VCaP (cell line): ENCODE measurements around the gene ZC3H18.

Source experiments
- H3K27ac ChIP-seq: fragments of 450-650 bp; 2 replicates; pipeline ENCODE4 v1.5.1; 2017
- TF ChIP-seq, protein P1 (sequence below): fragments of 450-650 bp; conservative IDR thresholded peaks from 2 replicates; pipeline ENCODE4 v1.5.1; 2017; ENCODE audit warnings: mild to moderate bottlenecking, moderate library complexity

Gene ZC3H18

DNA sequence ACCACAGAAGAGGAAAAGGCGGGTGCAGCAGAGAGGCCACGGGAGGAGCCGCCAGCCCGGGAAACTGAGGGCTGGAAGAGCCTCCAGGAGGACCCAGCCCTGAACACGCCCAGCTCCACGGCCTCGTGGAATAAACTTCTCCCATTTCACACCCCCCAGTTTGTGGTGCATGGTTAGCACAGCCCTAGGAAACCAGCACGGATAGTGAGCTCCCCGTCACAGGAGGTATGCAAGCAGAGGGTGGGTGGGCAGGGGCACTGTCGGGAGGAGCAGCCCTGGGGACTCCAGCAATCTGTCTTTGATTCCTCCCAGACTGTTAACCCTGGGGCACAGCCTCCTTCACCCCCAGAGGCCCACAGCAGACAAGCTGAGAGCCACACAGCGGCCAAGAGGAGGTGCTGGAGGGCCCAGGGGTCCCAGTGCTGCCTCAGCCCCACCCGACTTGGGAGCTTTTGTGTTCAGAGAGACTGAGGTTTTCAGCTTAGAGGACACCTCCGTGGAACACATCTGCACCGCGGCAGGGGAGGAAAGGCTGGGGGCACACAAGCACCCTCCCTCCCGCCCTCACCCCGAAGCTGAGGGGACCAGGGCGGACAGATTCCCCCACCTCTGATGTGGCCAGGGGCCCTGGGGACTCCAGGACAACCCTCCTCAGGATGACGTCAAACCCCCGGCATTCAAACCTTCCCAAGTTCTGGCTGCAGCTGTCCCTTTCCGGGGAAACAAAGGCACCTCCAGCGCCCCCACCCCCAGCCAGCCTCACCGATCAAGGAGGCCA is 66.5 kb downstream of the ZC3H18 start:
- no peak overlapping the region for H3K27ac ChIP-seq
- TF ChIP-seq, protein P1, sequence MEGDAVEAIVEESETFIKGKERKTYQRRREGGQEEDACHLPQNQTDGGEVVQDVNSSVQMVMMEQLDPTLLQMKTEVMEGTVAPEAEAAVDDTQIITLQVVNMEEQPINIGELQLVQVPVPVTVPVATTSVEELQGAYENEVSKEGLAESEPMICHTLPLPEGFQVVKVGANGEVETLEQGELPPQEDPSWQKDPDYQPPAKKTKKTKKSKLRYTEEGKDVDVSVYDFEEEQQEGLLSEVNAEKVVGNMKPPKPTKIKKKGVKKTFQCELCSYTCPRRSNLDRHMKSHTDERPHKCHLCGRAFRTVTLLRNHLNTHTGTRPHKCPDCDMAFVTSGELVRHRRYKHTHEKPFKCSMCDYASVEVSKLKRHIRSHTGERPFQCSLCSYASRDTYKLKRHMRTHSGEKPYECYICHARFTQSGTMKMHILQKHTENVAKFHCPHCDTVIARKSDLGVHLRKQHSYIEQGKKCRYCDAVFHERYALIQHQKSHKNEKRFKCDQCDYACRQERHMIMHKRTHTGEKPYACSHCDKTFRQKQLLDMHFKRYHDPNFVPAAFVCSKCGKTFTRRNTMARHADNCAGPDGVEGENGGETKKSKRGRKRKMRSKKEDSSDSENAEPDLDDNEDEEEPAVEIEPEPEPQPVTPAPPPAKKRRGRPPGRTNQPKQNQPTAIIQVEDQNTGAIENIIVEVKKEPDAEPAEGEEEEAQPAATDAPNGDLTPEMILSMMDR = no peak

DNA sequence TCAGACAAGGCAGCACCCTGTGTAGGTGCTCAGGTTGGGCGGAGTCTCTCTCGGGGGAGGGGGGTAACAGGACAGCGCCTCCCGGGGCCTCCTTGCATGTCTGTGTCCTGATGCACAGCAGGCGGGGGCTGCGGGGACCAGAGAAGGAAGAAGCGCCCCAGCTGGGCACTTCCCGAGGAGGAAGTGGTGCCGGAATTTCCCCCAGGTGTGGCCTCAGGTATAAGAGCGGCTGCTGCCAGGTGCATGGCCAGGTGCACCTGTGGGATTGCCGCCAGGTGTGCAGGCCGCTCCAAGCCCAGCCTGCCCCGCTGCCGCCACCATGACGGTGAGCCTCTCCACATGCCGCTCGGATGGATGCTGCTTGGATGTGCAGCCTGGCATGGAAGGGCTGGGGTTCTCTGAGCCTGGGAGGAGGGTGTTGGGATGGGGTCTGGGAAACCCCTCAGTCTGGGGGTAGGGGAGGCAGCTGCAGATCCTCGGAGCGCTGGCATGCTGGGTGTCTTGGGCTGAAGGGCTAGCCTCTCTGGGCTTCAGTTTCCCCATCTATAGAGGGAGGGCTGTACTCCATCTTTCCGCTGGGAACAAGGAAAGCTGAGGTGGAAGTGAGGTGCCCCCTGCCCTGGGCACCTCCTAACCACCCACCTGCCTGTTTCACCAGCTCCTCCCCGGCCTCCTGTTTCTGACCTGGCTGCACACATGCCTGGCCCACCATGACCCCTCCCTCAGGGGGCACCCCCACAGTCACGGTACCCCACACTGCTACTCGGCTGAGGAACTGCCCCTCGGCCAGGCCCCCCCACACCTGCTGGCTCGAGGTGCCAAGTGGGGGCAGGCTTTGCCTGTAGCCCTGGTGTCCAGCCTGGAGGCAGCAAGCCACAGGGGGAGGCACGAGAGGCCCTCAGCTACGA is 68.4 kb downstream of the ZC3H18 start, which contains the start of gene IL17C:
IL17C (plus strand) TSS at position 250 of the 908 bp plus-strand sequence; CDS start at position 320, 70 bp downstream.
- TF ChIP-seq, protein P1 = no peak
- no peak within 1 kb of the TSS for H3K27ac ChIP-seq

DNA sequence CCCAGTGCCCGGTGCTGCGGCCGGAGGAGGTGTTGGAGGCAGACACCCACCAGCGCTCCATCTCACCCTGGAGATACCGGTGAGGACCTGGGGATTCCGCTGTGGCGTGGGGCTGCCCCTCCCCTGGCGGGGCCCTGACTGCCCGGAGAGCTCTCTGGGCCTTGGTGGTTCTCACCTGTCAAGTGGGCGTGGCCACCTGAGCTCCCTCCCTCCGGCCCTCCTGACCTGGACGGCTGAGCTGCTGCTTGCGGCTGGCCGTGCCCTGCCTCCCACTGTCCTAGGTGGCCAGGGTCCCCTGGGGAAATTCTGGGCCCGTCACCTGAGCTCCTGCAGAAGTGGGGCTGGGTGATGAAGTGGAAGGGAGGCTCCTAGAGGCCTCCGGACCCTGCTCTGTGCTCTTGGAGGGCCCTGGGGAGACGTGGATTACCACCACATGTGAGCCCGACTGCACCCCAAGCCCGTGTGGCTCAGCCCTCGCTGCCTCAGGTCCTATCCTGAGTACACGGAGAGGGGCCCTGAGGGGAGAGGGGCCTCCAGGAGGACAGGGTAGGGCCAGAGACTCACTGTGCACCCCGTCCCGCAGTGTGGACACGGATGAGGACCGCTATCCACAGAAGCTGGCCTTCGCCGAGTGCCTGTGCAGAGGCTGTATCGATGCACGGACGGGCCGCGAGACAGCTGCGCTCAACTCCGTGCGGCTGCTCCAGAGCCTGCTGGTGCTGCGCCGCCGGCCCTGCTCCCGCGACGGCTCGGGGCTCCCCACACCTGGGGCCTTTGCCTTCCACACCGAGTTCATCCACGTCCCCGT is 69.2 kb downstream of the ZC3H18 start:
- no peak overlapping the region for H3K27ac ChIP-seq
- TF ChIP-seq, protein P1 = no peak

DNA sequence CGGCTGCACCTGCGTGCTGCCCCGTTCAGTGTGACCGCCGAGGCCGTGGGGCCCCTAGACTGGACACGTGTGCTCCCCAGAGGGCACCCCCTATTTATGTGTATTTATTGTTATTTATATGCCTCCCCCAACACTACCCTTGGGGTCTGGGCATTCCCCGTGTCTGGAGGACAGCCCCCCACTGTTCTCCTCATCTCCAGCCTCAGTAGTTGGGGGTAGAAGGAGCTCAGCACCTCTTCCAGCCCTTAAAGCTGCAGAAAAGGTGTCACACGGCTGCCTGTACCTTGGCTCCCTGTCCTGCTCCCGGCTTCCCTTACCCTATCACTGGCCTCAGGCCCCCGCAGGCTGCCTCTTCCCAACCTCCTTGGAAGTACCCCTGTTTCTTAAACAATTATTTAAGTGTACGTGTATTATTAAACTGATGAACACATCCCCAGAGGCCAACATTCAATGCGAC is 69.9 kb downstream of the ZC3H18 start:
- no peak overlapping the region for H3K27ac ChIP-seq
- TF ChIP-seq, protein P1 = no peak

DNA sequence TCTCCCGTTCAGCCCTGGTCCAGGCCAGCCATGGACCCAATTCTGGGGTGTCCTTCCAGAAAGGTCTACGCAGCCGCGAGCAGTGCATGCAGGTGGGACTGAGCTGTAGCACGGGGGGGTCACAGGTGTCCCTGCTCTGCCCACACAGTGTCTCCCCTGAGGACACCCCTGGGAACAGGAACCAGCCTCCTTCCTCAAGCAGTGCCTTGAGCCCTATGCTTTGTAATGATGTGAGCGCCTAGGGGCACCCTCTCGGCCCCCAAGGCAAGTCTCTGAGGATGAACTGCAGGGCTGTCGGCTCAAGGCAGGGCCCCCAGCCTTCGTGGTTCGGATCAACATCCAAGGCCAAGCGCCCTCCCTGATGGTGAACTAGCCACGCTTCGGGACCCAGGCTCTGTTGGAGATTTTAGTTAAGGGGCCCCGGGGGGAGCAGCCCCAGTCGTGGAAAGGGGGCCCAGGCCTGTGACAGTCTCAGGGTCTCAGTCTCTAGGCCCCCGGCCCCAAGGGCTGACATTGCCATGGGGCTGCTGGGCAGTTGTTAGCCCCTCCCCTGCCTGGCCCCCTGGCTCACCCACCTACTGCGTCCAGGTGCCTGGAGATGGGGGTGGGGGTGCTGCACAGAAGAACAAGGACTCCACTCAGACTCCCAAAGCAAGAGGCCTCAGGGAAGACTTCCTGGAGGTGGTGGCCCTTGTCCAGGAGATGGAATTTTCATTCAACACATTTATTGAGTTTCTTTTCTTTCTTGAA is 70.5 kb downstream of the ZC3H18 start:
- TF ChIP-seq, protein P1 = no peak
- no peak overlapping the region for H3K27ac ChIP-seq

DNA sequence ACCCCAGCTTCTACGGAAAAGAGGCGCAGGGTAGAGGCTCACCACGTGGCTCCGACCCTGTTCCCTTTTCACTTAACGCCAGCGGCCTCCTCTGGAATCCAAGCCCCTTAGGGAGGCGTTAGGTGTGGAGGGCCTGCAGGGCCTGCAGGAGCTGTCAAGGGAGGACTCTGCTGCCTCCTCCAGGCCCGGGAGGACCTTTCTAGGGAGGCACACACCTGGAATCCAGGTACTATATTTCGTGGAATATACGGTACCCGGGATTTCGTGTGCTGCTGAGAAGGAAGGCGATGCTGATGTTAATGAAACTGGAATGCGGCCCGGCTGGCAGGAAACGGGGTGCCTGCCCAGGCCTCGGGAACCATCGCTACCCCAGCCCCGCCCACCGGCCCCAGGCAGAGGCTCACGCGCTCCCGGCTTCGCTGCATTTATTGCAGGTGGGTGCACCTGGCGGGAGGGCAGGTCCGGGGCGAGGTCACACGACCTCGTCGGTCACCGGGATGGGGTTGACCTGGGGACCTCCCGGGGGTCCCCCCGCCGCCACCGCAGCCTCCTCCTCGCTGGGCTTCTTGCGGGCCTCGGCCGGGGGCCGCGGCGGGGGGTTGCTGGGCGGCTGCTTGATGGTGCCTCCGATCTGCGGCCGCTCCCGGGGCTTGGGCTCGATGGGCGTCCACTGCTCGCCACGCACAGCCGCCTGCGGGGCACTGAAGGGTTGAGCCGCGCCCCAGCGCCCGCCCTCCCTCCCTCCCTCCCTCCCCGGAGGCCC is 72.9 kb downstream of the ZC3H18 start:
- no peak overlapping the region for H3K27ac ChIP-seq
- TF ChIP-seq, protein P1 = no peak
